ENCODE data around the gene INAVA.

INAVA gene

GRCh38 chr1:200938955-200939354, 44.3 kb downstream of the INAVA start:
- no peak for DNase-seq (ENCODE audit: extremely low read depth, low read depth)
- TF ChIP-seq CTCF (IDR thresholded peaks at IDR 0.05; ENCODE audit: low read depth, low read length) = no peak

- no peak for TF ChIP-seq CTCF (IDR thresholded peaks at IDR 0.05; ENCODE audit: low read depth, low read length)
- DNase-seq (ENCODE audit: extremely low read depth, low read depth) = no peak
Observed at GRCh38 chr1:200945111-200945510, 50.4 kb downstream of the INAVA start.

- DNase-seq (ENCODE audit: extremely low read depth, low read depth) = no peak
- TF ChIP-seq CTCF (IDR thresholded peaks at IDR 0.05; ENCODE audit: low read depth, low read length) = no peak
Observed at GRCh38 chr1:200947059-200947566, 52.4 kb downstream of the INAVA start.

GRCh38 chr1:200949626-200950025, 54.9 kb downstream of the INAVA start:
- no peak for TF ChIP-seq CTCF (IDR thresholded peaks at IDR 0.05; ENCODE audit: low read depth, low read length)
- DNase-seq (ENCODE audit: extremely low read depth, low read depth) = no peak

- no peak for DNase-seq (ENCODE audit: extremely low read depth, low read depth)
- TF ChIP-seq CTCF (IDR thresholded peaks at IDR 0.05; ENCODE audit: low read depth, low read length) = no peak
Observed at GRCh38 chr1:200951016-200951415, 56.3 kb downstream of the INAVA start.

- TF ChIP-seq CTCF (IDR thresholded peaks at IDR 0.05; ENCODE audit: low read depth, low read length) = no peak
- DNase-seq (ENCODE audit: extremely low read depth, low read depth) = no peak
Observed at GRCh38 chr1:200954434-200954833, 59.7 kb downstream of the INAVA start.

- no peak for DNase-seq (ENCODE audit: extremely low read depth, low read depth)
- TF ChIP-seq CTCF (IDR thresholded peaks at IDR 0.05; ENCODE audit: low read depth, low read length) = no peak
Observed at GRCh38 chr1:200958597-200958996, 63.9 kb downstream of the INAVA start.
